ENCODE measurements around the gene PARP9. TPM values are rescaled to one million over a fixed set of nuclear protein-coding genes. Genes with fewer than 3 reads are reported as not detected.
A peak's percentile ranks its signal among the peaks of the same experiment; 100 is the strongest.

The PARP9 gene
- total RNA-seq, 3 donors from 2014 or later (not counting 1 experiment from before 2014, with no cell fraction given) = 23.8 to 41.1 (median 38.5) TPM

DNA sequence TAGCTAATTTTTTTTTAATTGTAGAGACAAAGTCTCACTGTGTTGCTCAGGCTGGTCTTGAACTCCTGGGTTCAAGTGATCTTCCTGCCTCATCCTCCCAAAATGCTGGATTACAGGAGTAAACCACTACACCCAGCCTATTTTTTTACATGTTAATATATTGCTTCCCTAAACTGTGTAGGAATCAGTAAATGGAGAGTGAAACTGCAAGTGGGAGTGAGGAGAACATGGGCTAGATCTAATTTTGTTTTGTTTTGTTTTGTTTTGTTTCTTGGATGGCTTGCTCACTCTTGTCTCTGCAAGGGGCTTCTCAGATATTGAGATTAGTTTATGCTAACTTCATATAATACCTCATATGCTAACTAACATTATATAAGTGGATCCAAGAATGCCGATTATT lies 44.8 kb upstream of the PARP9 start:
- Mint-ChIP-seq H3K36me3 (peaks cover 16% of the 10 kb centered on the region), H3K27me3 (ENCODE audit: low read depth in 2 of 2) (no peaks in the 10 kb centered on the region), H3K4me1 (peaks cover 14 to 28% of the 10 kb centered on the region in 2 donors), H3K9me3 (peaks cover 0 to 2% of the 10 kb centered on the region in 2 donors), H3K4me3 (no peak overlapping the region), H3K27ac (peak overlapping the region; percentile 53 to 90)
- ATAC-seq = no peak
- peaks cover 2% of the 10 kb centered on the region for H3K4me1 ChIP-seq (ENCODE audit: control insufficient read depth, insufficient read depth, low read length)
- TF ChIP-seq, protein P1, sequence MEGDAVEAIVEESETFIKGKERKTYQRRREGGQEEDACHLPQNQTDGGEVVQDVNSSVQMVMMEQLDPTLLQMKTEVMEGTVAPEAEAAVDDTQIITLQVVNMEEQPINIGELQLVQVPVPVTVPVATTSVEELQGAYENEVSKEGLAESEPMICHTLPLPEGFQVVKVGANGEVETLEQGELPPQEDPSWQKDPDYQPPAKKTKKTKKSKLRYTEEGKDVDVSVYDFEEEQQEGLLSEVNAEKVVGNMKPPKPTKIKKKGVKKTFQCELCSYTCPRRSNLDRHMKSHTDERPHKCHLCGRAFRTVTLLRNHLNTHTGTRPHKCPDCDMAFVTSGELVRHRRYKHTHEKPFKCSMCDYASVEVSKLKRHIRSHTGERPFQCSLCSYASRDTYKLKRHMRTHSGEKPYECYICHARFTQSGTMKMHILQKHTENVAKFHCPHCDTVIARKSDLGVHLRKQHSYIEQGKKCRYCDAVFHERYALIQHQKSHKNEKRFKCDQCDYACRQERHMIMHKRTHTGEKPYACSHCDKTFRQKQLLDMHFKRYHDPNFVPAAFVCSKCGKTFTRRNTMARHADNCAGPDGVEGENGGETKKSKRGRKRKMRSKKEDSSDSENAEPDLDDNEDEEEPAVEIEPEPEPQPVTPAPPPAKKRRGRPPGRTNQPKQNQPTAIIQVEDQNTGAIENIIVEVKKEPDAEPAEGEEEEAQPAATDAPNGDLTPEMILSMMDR (IDR thresholded peaks at IDR 0.05) = no peak
- no peak overlapping the region for H3K27ac ChIP-seq (ENCODE audit: low read length)
- no peak for DNase-seq
- no peaks in the 10 kb centered on the region for H3K27me3 ChIP-seq (ENCODE audit: control insufficient read depth, insufficient read depth, low read length)
- H3K4me3 ChIP-seq (ENCODE audit: low read length) = no peak overlapping the region
- WGBS (ENCODE audit: insufficient coverage) = no CpG with 5 or more reads among the region's 1 CpG
- H3K36me3 ChIP-seq (ENCODE audit: control insufficient read depth, insufficient read depth, low read length) = peaks cover 31% of the 10 kb centered on the region
- H3K9me3 ChIP-seq (ENCODE audit: control insufficient read depth, insufficient read depth, low read length) = no peaks in the 10 kb centered on the region
- intact Hi-C loops (cut with micrococcal nuclease) = no loop called here

GRCh38 chr3:122606330-122606729 lies 42.2 kb upstream of the PARP9 start:
- TF ChIP-seq, protein P1 (IDR thresholded peaks at IDR 0.05) = no peak
- Histone ChIP-seq H3K9me3 (ENCODE audit: control insufficient read depth, insufficient read depth, low read length) (no peaks in the 10 kb centered on the region), H3K4me3 (ENCODE audit: low read length) (no peak overlapping the region), H3K27me3 (ENCODE audit: control insufficient read depth, insufficient read depth, low read length) (no peaks in the 10 kb centered on the region), H3K27ac (ENCODE audit: low read length) (no peak overlapping the region), H3K36me3 (ENCODE audit: control insufficient read depth, insufficient read depth, low read length) (peaks cover 16% of the 10 kb centered on the region), H3K4me1 (ENCODE audit: control insufficient read depth, insufficient read depth, low read length) (peaks cover 2% of the 10 kb centered on the region)
- peak overlapping the region in 1 of 2 donors; percentile 6 for H3K27ac Mint-ChIP-seq
- peaks cover 0 to 2% of the 10 kb centered on the region in 2 donors for H3K9me3 Mint-ChIP-seq
- DNase-seq (no peak), ATAC-seq (no peak)
- H3K27me3 Mint-ChIP-seq (ENCODE audit: low read depth in 2 of 2) = no peaks in the 10 kb centered on the region
- peaks cover 5% of the 10 kb centered on the region for H3K36me3 Mint-ChIP-seq
- H3K4me3 Mint-ChIP-seq = no peak overlapping the region
- H3K4me1 Mint-ChIP-seq = peaks cover 37 to 52% of the 10 kb centered on the region in 2 donors
- 95% methylated on average over 3 of the region's 4 CpGs for WGBS (ENCODE audit: insufficient coverage)
- intact Hi-C loops (cut with micrococcal nuclease) = no loop called here

DNA sequence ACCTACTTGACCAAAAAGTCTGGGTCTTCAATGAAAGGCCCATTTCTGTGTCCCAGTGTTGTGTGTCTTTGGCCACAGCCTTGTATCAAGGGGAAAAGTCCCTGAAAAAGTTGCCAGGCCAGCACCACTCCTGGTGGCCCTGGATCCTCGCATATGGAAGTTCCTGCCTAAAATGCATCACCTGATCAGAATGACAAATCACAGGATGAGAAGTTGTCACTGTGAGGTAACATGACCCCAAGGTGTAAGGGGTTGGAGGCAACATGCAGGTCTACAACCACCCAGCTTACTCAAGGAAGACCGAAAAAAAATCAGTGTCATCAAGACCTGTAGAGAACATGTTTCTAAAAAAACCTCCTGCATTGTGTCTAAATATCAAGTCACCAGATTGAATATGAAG lies 39.0 kb upstream of the PARP9 start:
- H3K36me3 Mint-ChIP-seq = no peaks in the 10 kb centered on the region
- TF ChIP-seq, protein P1 (IDR thresholded peaks at IDR 0.05) = no peak
- DNase-seq = no peak
- no peak for ATAC-seq
- no peaks in the 10 kb centered on the region for H3K9me3 ChIP-seq (ENCODE audit: control insufficient read depth, insufficient read depth, low read length)
- intact Hi-C loops (cut with micrococcal nuclease) = no loop called here
- H3K4me1 Mint-ChIP-seq = peaks cover 47 to 59% of the 10 kb centered on the region in 2 donors
- no peaks in the 10 kb centered on the region for H3K4me1 ChIP-seq (ENCODE audit: control insufficient read depth, insufficient read depth, low read length)
- H3K27me3 ChIP-seq (ENCODE audit: control insufficient read depth, insufficient read depth, low read length) = no peaks in the 10 kb centered on the region
- no peaks in the 10 kb centered on the region for H3K9me3 Mint-ChIP-seq
- H3K4me3 ChIP-seq (ENCODE audit: low read length) = no peak overlapping the region
- H3K27me3 Mint-ChIP-seq (ENCODE audit: low read depth in 2 of 2) = no peaks in the 10 kb centered on the region
- H3K4me3 Mint-ChIP-seq = no peak overlapping the region
- 77% methylated on average over 1 of the region's 2 CpGs for WGBS (ENCODE audit: insufficient coverage)
- peaks cover 6% of the 10 kb centered on the region for H3K36me3 ChIP-seq (ENCODE audit: control insufficient read depth, insufficient read depth, low read length)
- no peak overlapping the region for H3K27ac ChIP-seq (ENCODE audit: low read length)
- peak overlapping the region; percentile 6 to 36 for H3K27ac Mint-ChIP-seq

GRCh38 chr3:122602011-122602710 lies 38.1 kb upstream of the PARP9 start:
- Histone ChIP-seq H3K27ac (ENCODE audit: low read length) (no peak overlapping the region), H3K4me3 (ENCODE audit: low read length) (no peak overlapping the region), H3K36me3 (ENCODE audit: control insufficient read depth, insufficient read depth, low read length) (peaks cover 6% of the 10 kb centered on the region), H3K9me3 (ENCODE audit: control insufficient read depth, insufficient read depth, low read length) (no peaks in the 10 kb centered on the region), H3K4me1 (ENCODE audit: control insufficient read depth, insufficient read depth, low read length) (no peaks in the 10 kb centered on the region), H3K27me3 (ENCODE audit: control insufficient read depth, insufficient read depth, low read length) (no peaks in the 10 kb centered on the region)
- DNase-seq = no peak
- WGBS (ENCODE audit: insufficient coverage) = 74% methylated on average over 5 of the region's 5 CpGs
- intact Hi-C loops (cut with micrococcal nuclease) = no loop called here
- Mint-ChIP-seq H3K27me3 (ENCODE audit: low read depth in 2 of 2) (no peaks in the 10 kb centered on the region), H3K27ac (peak overlapping the region; percentile 7 to 23), H3K9me3 (no peaks in the 10 kb centered on the region), H3K4me3 (no peak overlapping the region), H3K4me1 (peaks cover 47 to 53% of the 10 kb centered on the region in 2 donors), H3K36me3 (no peaks in the 10 kb centered on the region)
- TF ChIP-seq, protein P1 (IDR thresholded peaks at IDR 0.05) = no peak
- ATAC-seq = no peak
